H4 (cell line): ENCODE measurements around the gene P4HA2. TPM values are rescaled to one million over a fixed set of nuclear protein-coding genes. Genes with fewer than 3 reads are reported as not detected.
A peak's percentile ranks its signal among the peaks of the same experiment; 100 is the strongest.

ENCODE experiments used
- DNase-seq: peaks from one replicate; pipeline ENCODE4 v3.0.0-alpha.2; 2015; ENCODE audit warnings: low spot score
- total RNA-seq: library from RNA; depleted of rRNA; stranded (reverse); fragments of >200 nt; shearing (Covaris generic); gene quantifications from 2 replicates; pipeline ENCODE4 v1.2.3, GENCODE V29; 2014

P4HA2 gene
- total RNA-seq, 1 experiment from 2014 or later, result 83.5 TPM

DNA sequence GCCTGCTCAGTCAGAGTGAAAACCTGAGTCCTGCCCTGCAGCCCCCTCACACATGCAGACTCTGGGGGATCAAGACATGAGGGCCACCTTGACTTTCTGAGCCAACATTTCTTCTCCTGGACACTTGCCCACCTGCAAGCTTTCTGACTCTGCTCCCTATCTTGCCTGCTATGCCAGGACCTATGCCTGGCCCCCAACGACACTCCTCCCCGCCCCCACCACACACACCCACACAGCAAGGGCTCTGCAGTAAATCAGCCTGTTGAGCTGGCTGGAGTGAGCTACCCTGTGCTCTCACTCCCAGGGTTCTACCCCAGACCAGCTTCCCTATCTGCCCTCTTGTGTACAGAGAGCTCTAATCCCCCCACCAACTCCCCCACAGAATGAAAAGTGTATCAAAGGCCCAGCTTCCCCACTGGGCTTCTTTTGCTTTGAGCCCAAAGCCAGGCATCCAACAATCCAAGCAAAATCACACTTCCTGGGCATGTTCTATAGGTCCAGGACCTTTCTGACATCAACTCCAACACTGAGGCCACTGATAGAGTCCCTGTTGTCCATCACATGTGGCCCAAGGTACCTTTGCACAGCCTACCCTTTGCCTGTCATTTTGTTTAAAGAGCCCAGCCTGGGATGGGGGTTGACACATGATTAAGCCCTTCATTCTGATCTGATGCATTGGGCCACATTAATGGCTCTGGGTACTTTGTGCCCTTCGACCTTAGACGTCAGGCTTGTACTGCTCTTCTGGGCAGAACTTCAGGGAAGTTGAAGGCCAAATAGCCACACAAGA, 37.1 kb upstream of the P4HA2 start:
- no peak for DNase-seq

- peak; percentile 62 for DNase-seq
Measured at GRCh38 chr5:132263548-132264261, 36.1 kb upstream of the P4HA2 start.

DNA sequence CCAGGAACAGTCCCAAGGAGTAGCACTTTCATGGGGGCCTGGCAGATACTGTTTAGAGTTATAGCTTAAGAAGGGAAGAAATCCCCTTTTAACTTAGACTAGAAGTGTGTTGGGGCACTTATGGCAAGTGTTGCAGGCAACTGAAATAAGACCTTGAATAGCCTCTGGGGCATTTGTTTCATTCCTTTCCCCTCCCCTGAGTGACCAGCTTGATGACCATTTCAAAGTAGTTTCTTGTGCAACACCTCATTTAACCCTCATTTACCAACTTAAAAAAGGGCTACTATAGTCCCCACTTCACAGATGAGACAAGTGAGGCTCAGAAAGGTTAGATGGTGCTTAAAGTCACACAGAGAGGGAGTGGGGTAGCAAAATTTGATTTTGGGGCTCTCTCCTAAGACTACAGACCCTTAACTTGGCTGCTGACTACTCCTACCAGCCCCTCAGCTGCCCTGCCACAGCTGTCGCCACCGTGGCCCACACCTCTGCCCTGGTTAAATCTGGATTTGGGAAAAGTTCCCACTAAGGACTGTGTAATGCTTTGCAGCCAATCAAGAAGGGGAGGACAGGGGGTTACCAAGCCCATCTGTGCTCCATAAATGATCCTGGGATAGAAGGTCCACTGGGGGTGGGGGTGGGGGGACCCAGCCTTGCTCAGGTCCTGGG, 35.4 kb upstream of the P4HA2 start:
- no peak for DNase-seq

DNA sequence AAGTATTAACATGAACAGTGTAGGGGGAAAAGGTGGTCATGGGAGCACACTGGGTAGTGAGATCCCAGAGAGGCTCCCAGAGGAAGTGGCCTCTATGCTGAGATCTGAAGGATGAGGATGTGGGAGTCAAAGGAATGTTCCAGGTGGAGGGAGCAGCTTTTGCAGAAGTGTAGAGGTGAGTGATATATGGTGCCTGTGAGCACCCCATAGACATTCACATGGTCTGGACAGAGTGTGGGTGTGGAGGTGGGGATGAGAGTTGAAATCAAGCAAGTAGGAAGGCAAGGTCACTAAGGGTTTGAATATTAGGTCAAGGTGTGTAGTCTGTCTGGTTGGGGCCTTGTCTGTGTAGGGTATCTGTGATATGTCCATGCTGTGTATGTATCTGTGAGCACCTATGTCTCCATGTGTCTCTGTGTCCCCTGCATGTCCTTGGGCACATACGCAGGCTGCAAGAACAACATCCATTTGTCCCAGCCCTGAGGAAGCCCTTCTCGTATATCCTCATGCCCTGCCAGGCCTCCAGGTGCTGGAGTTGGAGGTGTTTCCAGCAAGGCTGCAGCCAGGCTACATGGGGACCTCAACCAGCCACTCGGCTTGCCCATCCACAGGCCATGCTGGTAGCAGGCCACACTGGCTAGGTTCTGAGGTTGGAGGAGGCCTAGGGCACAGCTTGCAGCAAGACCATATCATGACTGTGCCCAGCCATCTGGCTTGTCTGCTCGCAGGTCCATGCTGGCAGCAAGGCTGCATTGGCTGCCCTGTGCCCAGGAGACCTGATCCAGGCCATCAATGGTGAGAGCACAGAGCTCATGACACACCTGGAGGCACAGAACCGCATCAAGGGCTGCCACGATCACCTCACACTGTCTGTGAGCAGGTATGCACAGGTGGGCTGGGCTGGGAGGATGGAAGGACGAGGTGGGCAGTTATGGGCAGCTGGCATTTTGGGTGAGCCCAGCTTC, 34.5 kb upstream of the P4HA2 start:
- no peak for DNase-seq

DNA sequence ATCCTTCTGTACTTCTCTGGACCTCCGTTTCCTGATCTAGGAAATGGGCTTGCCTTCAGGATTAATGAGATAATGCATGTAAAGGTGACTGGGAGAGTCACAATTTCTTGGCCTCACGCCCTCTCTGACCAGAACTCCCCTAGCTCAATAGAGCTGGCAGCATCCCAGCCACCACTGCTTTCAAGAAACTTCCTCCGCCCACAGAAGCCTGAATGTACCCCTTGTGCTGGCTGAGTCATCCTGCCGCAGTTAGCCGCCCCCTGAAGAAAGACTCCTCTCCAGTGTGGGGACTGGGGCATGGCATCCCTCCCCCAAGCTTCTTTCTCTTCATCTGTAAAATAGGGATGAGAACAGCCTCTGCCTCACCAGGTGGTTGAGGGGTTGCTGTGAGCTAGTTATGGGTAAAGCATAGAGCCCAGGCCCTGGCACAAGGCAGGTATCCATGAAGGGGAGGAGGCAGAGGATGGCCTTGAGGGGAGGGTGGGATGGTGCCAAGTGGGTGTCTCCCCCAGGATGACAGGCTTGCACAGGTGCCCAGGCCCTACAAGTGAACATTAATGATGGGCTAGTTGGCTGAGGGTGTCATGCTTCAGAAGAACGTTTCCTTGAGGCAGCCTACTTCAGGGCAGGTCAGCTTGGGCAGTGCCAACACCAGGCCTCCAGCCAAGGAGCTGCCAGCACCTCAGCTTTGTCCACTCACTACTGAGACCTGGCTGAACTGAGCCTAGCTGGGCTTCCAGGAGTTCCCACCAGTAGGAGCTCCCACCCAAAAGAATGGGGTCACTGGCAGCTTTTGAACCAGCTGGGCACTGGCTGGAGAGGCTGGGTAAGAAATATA, 33.3 kb upstream of the P4HA2 start:
- peak; percentile 96 for DNase-seq

DNA sequence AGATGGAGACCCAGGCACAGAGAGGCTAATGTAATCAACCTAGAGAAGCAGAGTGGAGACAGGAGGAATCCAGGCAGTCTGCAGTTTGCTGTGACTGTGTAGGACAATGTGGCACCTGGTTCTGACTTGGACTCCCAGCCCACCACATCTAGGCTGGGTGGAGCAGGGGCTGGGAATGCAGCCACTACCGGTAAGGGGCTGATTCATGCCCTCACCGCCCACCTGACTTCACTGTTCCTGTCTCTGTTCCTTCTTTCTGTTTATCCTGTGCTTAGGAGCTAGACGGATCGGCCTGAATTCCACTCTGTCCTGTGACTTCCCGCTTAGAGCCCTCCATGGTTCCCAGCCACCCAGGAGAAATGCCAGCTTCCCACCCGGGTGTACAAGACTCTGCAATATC, 32.4 kb upstream of the P4HA2 start:
- DNase-seq, result peak; percentile 59

DNA sequence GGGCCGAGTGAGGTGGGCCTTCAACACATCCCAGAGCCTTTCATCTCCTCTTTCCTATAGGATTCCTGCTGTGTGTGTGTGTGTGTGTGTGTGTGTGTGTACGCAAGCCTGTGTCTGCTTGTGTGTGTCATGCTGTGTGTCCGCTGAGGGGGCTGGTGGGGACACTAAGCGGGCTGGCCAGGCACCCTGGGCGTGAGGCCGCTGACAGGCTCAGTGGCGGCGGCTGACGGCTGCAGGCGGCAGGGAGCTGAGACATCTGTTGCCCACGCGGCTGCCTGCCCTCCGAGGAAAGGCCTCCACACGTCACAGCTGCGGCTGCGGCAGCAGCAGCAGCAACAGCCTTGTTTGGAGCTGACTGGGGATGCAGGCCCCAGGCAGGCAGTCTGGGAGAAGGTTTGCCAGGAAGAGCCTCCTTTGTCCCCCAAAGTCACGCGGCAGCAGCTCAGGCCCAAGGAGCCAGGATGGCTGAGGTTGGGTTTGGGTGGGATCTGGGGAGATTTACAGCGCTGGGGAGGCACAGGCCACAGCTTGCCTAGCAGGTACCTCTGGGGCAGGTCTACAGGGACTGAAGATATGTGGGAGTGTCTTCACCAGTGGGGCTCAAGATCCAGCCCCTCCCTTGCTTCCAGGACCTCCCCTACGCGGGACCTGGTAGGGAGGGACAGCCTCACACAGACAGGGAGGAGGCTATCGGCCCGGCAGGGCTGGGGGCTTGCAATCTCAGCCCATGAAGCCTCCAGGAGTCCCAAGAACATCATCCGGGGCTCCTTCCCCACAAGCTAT, 31.6 kb upstream of the P4HA2 start:
- peak; percentile 85 for DNase-seq

DNA sequence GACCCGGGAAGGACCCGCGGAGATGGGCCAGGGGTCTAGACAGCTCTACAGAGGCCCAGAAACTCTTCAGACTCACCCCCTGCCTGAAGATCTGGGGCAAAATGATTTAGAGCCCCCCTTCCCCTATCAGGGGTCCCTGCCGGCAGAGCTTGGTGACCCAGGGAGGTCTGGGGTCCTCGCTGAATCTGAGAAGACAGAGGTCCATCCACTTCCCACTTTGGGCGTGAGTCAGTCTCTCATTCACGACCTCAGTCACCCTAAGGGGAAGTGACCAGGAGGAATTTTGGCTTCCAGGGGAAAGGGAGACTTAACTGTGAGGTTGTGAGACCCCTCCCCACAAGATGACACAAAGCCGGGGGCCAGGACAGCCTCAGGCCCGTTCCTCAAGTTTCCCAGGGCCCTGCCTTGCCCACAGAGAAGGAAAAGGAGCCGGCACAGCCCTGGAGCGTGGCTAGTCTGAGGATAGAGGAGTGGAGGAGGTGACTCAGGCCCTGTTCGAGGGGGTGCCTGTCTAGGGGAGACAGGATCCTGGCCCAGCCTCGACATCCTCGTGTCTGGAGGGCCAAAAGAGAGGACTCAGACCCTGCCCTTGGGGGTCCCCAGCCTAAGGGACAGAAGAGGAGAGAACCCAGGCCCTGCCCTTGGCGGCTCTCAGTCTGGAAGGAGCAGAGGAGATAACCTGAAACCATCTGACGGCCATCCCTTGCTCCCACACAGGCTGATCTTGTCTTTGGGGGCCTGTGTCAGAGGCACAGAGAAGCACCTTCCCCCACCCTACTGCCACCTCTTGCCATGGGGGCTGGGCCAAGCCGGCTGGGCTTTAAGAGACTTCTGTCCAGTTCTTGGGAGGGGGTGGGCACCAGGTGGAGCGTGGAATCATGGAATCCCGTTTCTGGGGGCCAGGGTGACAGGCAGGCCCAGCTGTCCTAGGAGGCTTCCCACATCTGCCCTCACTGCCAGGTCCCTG, 30.7 kb upstream of the P4HA2 start:
- no peak for DNase-seq

GRCh38 chr5:132257131-132258101, 29.8 kb upstream of the P4HA2 start, which contains the start of gene PDLIM4:
Gene PDLIM4, plus strand, starts transcription at chr5:132257696. Its CDS starts 39 bp downstream, at chr5:132257735.
- DNase-seq, result no peak

DNA sequence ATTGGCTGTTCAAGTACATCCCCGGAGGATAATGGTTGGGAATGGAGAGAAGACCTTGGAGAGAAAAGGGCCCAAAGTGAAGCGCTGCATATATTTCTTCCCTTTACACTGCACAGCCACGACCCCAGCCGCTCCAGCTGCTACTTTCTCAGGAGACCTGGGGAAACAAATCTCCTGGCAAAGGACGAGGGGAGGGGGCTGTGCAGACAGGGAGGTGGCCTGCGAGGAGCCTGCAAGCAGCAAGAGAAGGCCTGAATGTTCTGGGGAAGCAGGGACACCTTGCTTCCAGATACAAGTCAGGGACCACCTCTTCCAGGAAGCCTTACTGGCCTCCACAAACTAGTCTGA, 29.1 kb upstream of the P4HA2 start:
- no peak for DNase-seq

DNA sequence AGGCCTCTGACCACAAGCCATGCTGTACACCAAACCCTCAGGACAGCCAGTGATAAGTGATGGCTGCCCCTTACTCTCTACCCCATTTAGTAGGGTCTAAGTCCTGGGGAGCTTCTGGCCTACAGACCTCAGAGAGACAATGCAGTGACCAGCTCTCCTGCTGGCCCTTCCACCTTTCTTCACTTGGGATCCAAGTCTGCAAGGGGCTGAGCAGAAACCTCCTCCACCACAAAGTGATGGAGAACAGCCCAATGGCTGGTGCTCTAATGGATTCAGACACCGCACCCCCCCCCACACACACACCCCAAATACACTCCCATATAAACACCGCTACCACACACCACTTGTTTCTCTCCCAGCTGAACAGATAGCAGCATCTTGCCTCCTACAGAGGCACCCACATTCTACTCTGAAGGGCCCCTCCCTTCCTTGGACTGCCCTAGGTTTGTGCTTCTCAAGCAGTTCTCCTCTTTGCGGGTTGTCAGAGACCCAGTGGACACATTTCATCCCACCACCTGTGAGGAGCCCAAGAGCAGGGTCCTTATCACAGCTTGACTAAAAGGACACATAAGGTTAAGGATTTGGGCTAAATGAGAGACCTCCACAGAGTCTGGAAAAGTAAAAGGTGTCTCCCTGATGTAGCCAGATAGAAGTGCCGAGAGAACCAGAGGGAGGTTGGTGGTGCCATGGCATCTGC, 28.6 kb upstream of the P4HA2 start:
- no peak for DNase-seq

DNA sequence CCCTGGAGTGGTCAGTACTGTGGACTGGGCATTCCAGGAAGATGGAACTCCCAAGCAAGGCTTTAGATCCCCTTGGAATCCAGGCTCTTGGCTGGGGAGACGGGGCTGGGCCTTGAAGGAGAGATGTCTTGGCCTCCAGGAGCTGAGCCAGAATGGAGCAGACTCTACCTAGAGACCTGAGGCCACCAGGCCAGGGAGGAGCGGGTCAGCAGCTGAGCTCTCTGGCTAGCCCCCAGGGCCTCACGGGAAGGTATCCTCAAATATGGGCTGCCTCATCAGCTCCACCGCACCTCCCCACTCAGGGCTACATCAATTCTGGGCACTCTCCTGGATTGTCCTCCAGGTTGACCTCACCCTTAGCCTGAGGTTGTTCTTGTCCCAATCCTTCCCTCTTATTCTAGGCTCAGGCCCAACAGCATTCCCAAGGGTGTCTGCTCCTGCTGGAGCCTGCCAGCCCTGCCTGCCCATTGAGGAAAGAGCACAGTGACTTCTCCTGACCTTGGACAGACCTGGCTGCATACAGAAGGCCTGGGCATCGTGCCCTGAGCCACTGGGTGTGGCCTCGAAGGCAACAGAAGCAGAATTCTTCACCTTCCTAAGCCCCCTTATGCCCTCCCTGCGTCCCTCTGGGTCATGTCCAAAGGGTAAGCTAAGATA, 26.8 kb upstream of the P4HA2 start:
- DNase-seq, result no peak

DNA sequence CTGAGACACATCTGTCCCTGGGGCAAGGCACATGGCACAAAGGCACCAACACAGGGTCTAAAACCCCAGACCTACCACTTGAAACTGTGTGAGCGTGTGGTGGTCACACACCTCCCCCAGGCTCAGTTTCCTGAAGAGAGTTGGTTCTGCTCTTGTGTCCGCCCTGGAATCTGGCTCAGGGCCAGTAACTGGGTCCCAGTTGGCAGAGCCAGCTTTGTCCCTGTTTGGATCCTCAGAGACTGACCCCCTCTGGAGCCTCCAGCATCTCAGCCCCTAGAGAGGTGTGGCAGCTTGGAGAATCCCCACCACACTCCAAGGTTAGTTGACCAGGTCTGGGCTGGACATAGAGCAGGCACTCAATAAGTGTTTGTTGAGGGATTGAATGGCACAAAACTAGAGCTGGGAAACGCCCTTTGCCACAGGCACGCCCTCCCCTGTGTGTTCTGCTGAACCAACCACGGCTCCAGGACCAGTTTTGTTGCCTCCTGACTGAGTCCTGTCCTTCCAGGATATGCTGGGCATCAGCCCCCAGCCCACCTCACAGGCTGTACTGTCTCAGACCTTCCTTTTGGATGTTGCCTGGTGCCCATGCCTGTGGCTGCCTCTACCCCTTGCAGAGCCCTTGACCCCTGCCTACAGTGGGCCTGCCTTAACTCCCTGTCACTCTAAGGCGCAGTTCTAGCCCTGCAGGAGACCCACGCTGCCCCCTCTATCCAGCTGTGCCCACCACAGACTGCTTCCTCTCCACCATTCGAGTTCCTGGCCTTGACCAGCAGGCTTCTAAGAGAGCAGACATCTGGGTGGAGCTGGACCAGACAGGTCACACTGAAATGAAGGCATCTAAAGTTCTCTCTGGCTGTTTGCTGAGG, 26.0 kb upstream of the P4HA2 start:
- no peak for DNase-seq

DNA sequence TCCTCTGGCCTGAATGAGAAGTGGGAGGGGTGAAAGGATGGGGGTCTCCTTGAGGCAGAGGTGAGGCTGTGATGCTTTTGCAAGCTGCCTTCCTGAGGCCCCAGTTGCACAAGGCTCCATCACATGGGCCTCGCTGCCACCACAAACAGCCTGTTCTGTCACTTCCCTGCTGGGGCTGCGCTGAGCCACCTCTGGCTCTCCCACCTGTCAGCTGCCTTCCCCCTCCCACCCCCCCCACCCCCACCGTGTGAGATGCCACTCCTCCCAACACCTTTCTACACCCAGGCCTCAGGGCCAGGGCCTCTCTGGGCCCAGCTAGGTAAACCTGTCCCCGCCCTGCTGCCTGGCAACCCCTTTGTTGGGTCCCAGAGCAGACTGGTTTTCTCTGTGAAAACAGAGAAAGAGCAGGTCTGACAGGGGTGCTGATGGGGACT, 25.4 kb upstream of the P4HA2 start:
- DNase-seq, result no peak

DNA sequence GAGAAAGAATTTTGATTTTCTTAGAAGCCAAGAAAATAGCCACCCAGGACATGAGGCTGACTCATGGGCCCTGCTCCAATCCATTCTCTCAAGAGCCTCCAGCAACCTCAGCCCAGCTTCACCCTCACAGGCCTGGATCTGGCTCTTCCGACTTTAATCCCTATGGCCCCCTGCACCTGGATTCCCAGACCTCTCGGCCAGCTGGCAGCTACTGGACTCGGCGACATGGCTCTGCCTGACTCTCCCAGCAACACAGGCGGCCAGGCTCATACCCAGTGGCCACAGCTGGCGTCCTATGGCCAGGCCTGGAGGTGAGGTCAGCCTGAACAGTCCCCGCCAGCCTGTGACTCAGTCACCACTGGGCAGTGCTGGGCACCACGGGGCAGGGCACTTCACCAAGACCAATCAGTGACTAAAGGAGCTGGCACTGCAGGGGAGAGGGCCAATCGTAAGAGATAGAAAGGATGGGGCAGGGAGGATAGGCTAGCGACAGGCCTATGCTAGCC, 23.6 kb upstream of the P4HA2 start:
- DNase-seq, result no peak
